ENCODE measurements around the gene ZNF221. TPM values are rescaled to one million over a fixed set of nuclear protein-coding genes. Genes with fewer than 3 reads are reported as not detected.

The ZNF221 gene
- total and polyA plus RNA-seq, 2 donors (not counting 1 experiment from before 2014, with no cell fraction given), result 0.63 to 7.0 TPM

- H3K4me1 ChIP-seq (ENCODE audit: control insufficient read depth in 2 of 2, insufficient read depth in 2 of 2, low read length in 2 of 2), result peaks cover 6 to 7% of the 10 kb centered on the region in 2 donors
- ATAC-seq (ENCODE audit: low read depth) (no peak), DNase-seq (no peak)
- no peak overlapping the region for H3K9ac ChIP-seq (ENCODE audit: low read length)
- H4K20me1 ChIP-seq (ENCODE audit: control insufficient read depth, insufficient read depth, low read length, poor library complexity, severe bottlenecking), result no peaks in the 10 kb centered on the region
- no peak overlapping the region for H3K4me2 ChIP-seq (replicated peaks; ENCODE audit: low read depth, low read length, poor library complexity, severe bottlenecking)
- Mint-ChIP-seq H3K9me3 (ENCODE audit: insufficient read depth) (peaks cover 16% of the 10 kb centered on the region), H3K4me3 (no peak overlapping the region), H3K27ac (no peak overlapping the region), H3K27me3 (no peaks in the 10 kb centered on the region), H3K4me1 (peaks cover 8% of the 10 kb centered on the region)
- H3K9me3 ChIP-seq (ENCODE audit: control extremely low read depth in 1 of 3, control insufficient read depth in 2 of 3, insufficient read depth in 1 of 3, low read length in 2 of 3), result peaks cover 0 to 8% (median 1%) of the 10 kb centered on the region in 3 donors
- H2AFZ ChIP-seq (ENCODE audit: insufficient read depth, low read depth, low read length, poor library complexity, severe bottlenecking), result no peak overlapping the region
- H3K27me3 ChIP-seq (replicated peaks in 1 of 4; ENCODE audit: control extremely low read depth in 1 of 4, control insufficient read depth in 3 of 4, insufficient read depth in 4 of 4, low read length in 3 of 4), result no peaks in the 10 kb centered on the region
- intact Hi-C loops (cut with micrococcal nuclease), result no loop called here
- TF ChIP-seq CTCF (IDR thresholded peaks at IDR 0.05), result no peak
- TF ChIP-seq EZH2 (IDR thresholded peaks at IDR 0.05; ENCODE audit: borderline replicate concordance, insufficient read depth, low read depth, low read length, poor library complexity, severe bottlenecking), result no peak
- peaks cover 0 to 38% of the 10 kb centered on the region in 2 experiments for H3K36me3 ChIP-seq (replicated peaks in 1 of 2; ENCODE audit: control extremely low read depth in 1 of 2, control insufficient read depth in 1 of 2, extremely low read depth in 1 of 2, insufficient read depth in 2 of 2, low read length in 1 of 2)
- no peak overlapping the region for H3K4me3 ChIP-seq (ENCODE audit: control extremely low read depth in 1 of 5, extremely low read depth in 1 of 5, insufficient read depth in 1 of 5, low read depth in 2 of 5, low read length in 4 of 5)
- 93% methylated on average over 8 of the region's 10 CpGs for WGBS (ENCODE audit: insufficient coverage)
- ChIA-PET POLR2A (no interaction called here), CTCF (no interaction called here)
- peaks cover 9% of the 10 kb centered on the region for H3K79me2 ChIP-seq (ENCODE audit: control insufficient read depth, insufficient read depth, low read length)
- H3K27ac ChIP-seq (ENCODE audit: low read length in 2 of 2), result no peak overlapping the region
Observed at GRCh38 chr19:43997631-43998290, 46.7 kb downstream of the ZNF221 start.

GRCh38 chr19:44002212-44002565 lies 51.2 kb downstream of the ZNF221 start:
- CTCF ChIA-PET, result no interaction called here
- WGBS (ENCODE audit: insufficient coverage), result 8% methylated on average over 5 of the region's 8 CpGs
- H3K9ac ChIP-seq (ENCODE audit: low read length), result peak overlapping the region; percentile 93
- H3K36me3 ChIP-seq (replicated peaks in 1 of 2; ENCODE audit: control extremely low read depth in 1 of 2, control insufficient read depth in 1 of 2, extremely low read depth in 1 of 2, insufficient read depth in 2 of 2, low read length in 1 of 2), result peaks cover under 1 to 7% of the 10 kb centered on the region in 2 experiments
- peaks cover 3 to 20% (median 5%) of the 10 kb centered on the region in 3 donors for H3K9me3 ChIP-seq (ENCODE audit: control extremely low read depth in 1 of 3, control insufficient read depth in 2 of 3, insufficient read depth in 1 of 3, low read length in 2 of 3)
- peak overlapping the region; percentile 100 for H2AFZ ChIP-seq (ENCODE audit: insufficient read depth, low read depth, low read length, poor library complexity, severe bottlenecking)
- no peak for ATAC-seq (ENCODE audit: low read depth)
- no peaks in the 10 kb centered on the region for H3K27me3 ChIP-seq (replicated peaks in 1 of 4; ENCODE audit: control extremely low read depth in 1 of 4, control insufficient read depth in 3 of 4, insufficient read depth in 4 of 4, low read length in 3 of 4)
- no peak for DNase-seq
- peaks cover 13% of the 10 kb centered on the region for H3K9me3 Mint-ChIP-seq (ENCODE audit: insufficient read depth)
- POLR2A ChIA-PET, result no interaction called here
- H3K4me3 Mint-ChIP-seq, result peak overlapping the region; percentile 99
- H4K20me1 ChIP-seq (ENCODE audit: control insufficient read depth, insufficient read depth, low read length, poor library complexity, severe bottlenecking), result no peaks in the 10 kb centered on the region
- no peaks in the 10 kb centered on the region for H3K27me3 Mint-ChIP-seq
- H3K27ac Mint-ChIP-seq, result peak overlapping the region; percentile 95
- peaks cover 13 to 14% of the 10 kb centered on the region in 2 donors for H3K4me1 ChIP-seq (ENCODE audit: control insufficient read depth in 2 of 2, insufficient read depth in 2 of 2, low read length in 2 of 2)
- peak overlapping the region; percentile 75 to 96 (median 89) for H3K4me3 ChIP-seq (ENCODE audit: control extremely low read depth in 1 of 5, extremely low read depth in 1 of 5, insufficient read depth in 1 of 5, low read depth in 2 of 5, low read length in 4 of 5)
- peaks cover 23% of the 10 kb centered on the region for H3K79me2 ChIP-seq (ENCODE audit: control insufficient read depth, insufficient read depth, low read length)
- TF ChIP-seq EZH2 (IDR thresholded peaks at IDR 0.05; ENCODE audit: borderline replicate concordance, insufficient read depth, low read depth, low read length, poor library complexity, severe bottlenecking) (no peak), CTCF (IDR thresholded peaks at IDR 0.05) (no peak)
- peak overlapping the region; percentile 48 to 78 for H3K27ac ChIP-seq (ENCODE audit: low read length in 2 of 2)
- peaks cover 19% of the 10 kb centered on the region for H3K4me1 Mint-ChIP-seq
- peak overlapping the region; percentile 92 for H3K4me2 ChIP-seq (replicated peaks; ENCODE audit: low read depth, low read length, poor library complexity, severe bottlenecking)
- intact Hi-C loops (cut with micrococcal nuclease), result loop anchor here (1.0 to 5.0 kb wide), 13 partner anchors 19 to 498 kb away; partner anchors contain the start of genes ZNF180, ZNF221, ZNF222 and ZNF224
